Fibroblast of skin of left biceps (primary cell): ENCODE data around the gene CECR2.
A peak's percentile ranks its signal among the peaks of the same experiment; 100 is the strongest.

ENCODE experiments used
- DNase-seq, 2 experiments: peaks; one replicate each; pipeline ENCODE4 v3.0.0-alpha.2; 2013; ENCODE audit warnings: low read depth in 2 of 2

The CECR2 gene

GRCh38 chr22:17606496-17606895 is 237.2 kb downstream of the CECR2 start:
- DNase-seq: peak in 1 of 2 experiments; percentile 27
